HL-60 (cell line): Measurements from ENCODE around the gene DAPK1.

ENCODE experiments used
- DNase-seq, 2 experiments: peaks; one replicate each; pipeline ENCODE4 v3.0.0-alpha.2; 2010 to 2020; ENCODE audit warnings: low read depth in 1 of 2, low spot score in 1 of 2
- H3K27ac ChIP-seq: fragments of 250-450 bp; sonication (Bioruptor Pico); replicated peaks from 2 replicates; pipeline ENCODE4 v1.5.1; 2020; ENCODE audit warnings: mild to moderate bottlenecking, moderate library complexity
- H3K27me3 ChIP-seq: fragments of 250-450 bp; sonication (Bioruptor Pico); 2 replicates; pipeline ENCODE4 v1.5.1; 2021; ENCODE audit warnings: mild to moderate bottlenecking, moderate library complexity; ENCODE audit not compliant: insufficient read depth, poor library complexity, severe bottlenecking
- H3K4me3 ChIP-seq: replicated peaks from 2 replicates; pipeline ENCODE4 v1.5.1; 2011; ENCODE audit warnings: mild to moderate bottlenecking, control low read depth, low read length; ENCODE audit not compliant: insufficient read depth
- CTCF ChIP-seq: IDR thresholded peaks from one replicate; pipeline ENCODE4 v1.5.1; 2011; ENCODE audit warnings: low read length, control low read depth, inconsistent platforms; ENCODE audit not compliant: insufficient read depth
- GABPA ChIP-seq: IDR thresholded peaks from 2 replicates; pipeline ENCODE4 v1.6.1; 2012; ENCODE audit warnings: low read depth
- POLR2AphosphoS5 ChIP-seq: IDR thresholded peaks from 2 replicates; pipeline ENCODE4 v1.6.1; 2012; ENCODE audit warnings: low read depth
- REST ChIP-seq: IDR thresholded peaks from 2 replicates; pipeline ENCODE4 v1.6.1; 2012; ENCODE audit warnings: low read depth; ENCODE audit not compliant: insufficient replicate concordance
- SPI1 ChIP-seq: IDR thresholded peaks from 2 replicates; pipeline ENCODE4 v1.6.1; 2012; ENCODE audit warnings: low read depth, mild to moderate bottlenecking, borderline replicate concordance

The DAPK1 gene

GRCh38 chr9:87593359-87593980, 95.8 kb downstream of the DAPK1 start:
- TF ChIP-seq CTCF (no peak), SPI1 (no peak), POLR2AphosphoS5 (no peak), GABPA (no peak), REST (no peak)
- Histone ChIP-seq H3K4me3 (no peak overlapping the region), H3K27ac (no peak overlapping the region), H3K27me3 (no peaks in the 10 kb centered on the region)
- DNase-seq = no peak

GRCh38 chr9:87594194-87594593, 96.5 kb downstream of the DAPK1 start:
- TF ChIP-seq CTCF (no peak), REST (no peak), SPI1 (no peak), POLR2AphosphoS5 (no peak), GABPA (no peak)
- DNase-seq = no peak
- H3K27ac ChIP-seq = no peak overlapping the region
- no peak overlapping the region for H3K4me3 ChIP-seq
- no peaks in the 10 kb centered on the region for H3K27me3 ChIP-seq

GRCh38 chr9:87594662-87595061, 97.0 kb downstream of the DAPK1 start:
- DNase-seq = no peak
- TF ChIP-seq POLR2AphosphoS5 (no peak), REST (no peak), CTCF (no peak), GABPA (no peak), SPI1 (no peak)
- no peak overlapping the region for H3K4me3 ChIP-seq
- H3K27ac ChIP-seq = no peak overlapping the region
- H3K27me3 ChIP-seq = no peaks in the 10 kb centered on the region
